Stimulated activated CD8-positive, alpha-beta memory T cell treated with anti-CD3 and anti-CD28 coated beads, Interleukin-15, amount 100 ng/mL, for 4 hours (primary cell): ENCODE results near the gene STAP2.
"Not testable (repeated sequence)": the region's sequence is repeated elsewhere in the genome, so short reads cannot be mapped to it uniquely, and the experiment has no call there.

Experiments
- DNase-seq, 2 donors: peaks; one replicate each; pipeline ENCODE4 v3.0.0-alpha.2; 2020; ENCODE audit warnings: low read depth in 2 of 2

The STAP2 gene

DNA sequence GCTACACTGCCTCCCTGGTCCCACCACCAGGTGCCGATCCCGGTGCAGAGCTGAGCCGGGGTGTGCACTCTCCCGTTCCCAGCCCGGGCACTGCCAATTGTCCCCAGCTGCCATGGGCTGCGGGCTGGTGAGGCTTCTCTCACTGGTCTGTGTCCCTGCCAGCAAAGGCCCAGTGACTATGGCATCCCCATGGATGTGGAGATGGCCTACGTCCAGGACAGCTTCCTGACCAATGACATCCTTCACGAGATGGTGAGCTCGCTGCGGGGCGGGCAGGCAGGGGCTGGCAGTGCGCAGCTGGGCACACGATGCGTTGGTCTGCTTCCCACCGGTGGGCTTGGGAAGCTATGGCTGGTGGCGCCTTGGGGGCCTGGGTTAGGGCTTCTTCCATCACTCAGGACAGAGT lies 19.3 kb upstream of the STAP2 start:
- DNase-seq, result no peak

DNA sequence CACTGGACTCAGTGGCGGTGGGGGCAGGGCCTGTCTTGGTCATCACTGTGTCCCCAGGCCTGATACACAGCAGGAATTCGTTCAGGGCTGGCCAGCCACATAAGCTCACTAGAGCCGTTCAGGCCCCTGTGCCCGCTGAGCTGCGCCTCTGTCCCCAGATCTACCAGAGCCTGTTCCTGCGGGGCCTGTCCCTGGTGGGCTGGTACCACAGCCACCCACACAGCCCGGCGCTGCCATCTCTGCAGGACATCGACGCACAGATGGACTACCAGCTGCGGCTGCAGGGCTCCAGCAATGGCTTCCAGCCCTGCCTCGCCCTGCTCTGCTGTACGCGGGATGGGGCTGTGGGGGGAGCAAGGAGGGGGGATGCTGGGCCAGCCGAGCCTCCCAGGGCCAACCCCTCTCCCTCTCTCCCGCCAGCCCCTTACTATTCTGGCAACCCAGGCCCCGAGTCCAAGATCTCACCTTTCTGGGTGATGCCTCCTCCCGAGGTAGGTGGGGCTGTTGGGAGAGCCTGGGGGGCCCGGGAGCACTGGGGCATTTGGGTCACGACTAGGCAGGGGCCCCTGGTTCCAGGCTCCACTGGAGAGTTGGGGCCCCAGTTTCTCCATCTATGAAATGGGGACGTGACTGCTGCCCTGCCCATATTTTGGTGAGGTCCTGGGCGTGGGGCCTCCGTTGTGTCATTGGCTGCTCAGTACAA lies 18.6 kb upstream of the STAP2 start:
- no peak for DNase-seq

DNA sequence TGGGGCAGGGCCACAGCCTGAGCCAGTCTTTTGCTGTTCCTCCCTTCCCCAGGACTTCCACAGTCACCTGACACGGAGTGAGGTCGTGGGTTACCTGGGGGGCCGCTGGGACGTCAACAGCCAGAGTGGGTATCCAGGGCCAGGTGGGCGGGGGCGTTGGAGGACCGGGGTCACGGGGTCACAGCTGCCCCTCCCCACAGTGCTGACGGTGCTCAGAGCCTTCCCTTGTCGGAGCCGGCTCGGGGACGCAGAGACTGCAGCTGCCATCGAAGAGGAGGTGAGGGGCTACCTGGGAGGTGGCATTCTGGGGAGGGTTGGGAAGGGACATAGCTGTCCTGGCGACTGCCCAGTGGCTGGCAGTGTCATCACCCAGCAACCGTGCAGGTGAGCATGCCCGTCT lies 16.3 kb upstream of the STAP2 start:
- DNase-seq, result no peak

DNA sequence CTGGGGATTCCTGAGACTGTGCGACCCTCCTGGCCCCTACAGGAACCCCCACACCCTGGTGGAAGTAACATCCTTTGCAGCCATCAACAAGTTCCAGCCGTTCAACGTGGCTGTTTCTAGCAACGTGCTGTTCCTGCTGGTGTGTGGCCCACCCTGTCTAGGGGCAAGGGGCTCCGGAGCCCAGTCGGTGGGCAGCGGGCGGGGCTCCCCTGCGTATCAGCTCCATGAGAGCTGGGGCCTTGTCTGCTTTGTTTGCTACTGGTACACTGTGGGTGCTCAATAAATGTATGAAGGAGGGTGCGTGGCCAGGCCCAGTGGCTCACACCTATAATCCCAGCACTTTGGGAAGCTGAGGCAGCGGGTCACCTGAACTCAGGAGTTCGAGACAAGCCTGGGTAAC lies 15.7 kb upstream of the STAP2 start:
- DNase-seq, result no peak

DNA sequence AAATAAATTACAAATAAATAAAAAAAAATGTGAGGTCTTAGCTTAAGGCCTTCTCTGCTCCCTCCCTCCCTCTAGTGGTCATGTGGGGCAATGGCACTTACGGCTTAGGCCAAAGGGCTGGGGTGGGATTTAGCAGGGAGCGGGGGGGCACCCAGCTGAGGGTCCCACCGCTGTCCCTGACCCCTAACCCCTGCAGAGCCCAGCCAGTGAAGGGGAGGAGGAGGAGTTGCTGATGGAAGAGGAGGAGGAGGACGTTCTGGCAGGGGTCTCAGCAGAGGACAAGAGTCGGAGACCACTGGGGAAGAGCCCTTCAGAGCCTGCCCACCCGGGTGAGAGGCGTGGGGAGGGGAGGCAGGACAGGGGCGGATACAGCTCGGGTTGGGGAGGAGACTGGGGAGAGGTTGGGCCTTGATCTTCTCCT lies 14.1 kb upstream of the STAP2 start:
- peak; percentile 23 to 43 for DNase-seq

DNA sequence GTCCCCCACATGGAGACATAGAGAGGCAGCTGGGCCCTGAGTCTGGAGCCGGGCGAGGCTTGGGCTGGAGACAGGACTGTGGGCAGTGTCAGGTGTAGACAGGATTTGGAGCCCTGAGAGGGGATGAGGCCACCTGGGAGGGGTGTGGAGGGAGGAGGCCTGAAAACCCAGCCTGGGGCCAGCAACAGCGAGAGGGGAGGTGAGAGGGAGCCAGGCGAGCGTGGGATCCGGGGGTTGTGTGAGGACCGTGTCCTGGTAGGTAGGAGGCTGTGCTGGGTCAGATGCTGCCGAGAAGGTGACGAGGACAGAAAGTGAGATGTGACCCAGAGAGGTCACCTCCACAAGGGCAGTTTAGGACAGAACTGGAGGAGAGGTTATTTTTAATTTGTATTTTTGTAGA lies 12.1 kb upstream of the STAP2 start:
- no peak for DNase-seq

DNA sequence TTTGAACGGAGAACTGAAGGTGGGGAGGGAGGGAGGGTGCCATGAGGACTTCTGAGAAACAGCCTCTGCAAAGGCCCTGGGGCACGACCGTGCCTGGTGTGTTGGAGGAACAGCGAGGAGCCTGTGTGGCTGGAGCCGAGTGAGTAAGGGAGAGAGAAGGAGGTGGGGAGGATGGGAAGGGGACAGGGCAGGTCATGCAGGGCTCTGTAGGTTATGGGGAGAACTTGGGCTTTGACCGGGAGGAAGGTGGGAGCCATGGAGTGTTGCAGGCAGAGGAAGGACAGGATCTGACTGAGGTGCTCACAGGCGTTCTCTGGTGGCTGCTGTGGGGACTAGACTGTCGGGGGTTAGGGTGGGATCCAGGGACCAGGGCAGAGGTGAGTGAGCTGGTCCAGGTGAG lies 11.5 kb upstream of the STAP2 start:
- no peak for DNase-seq

DNA sequence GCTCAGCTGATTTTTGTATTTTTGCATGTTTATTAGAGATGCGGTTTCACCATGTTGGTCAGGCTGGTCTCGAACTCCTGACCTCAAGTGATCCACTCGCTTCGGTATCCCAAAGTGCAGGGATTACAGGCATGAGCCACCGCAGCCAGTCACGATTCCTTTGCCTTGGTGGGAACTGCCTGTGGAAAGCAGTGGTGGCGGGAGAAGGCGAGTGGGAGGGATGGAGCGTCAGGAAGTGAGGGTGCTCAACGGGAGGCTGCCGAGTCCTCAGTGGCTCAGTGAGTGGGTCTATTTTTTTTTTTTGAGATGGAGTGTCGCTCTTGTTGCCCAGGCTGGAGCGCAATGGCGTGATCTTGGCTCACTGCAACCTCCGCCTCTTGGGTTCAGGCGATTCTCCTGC lies 10.6 kb upstream of the STAP2 start:
- not testable (repeated sequence) for DNase-seq

DNA sequence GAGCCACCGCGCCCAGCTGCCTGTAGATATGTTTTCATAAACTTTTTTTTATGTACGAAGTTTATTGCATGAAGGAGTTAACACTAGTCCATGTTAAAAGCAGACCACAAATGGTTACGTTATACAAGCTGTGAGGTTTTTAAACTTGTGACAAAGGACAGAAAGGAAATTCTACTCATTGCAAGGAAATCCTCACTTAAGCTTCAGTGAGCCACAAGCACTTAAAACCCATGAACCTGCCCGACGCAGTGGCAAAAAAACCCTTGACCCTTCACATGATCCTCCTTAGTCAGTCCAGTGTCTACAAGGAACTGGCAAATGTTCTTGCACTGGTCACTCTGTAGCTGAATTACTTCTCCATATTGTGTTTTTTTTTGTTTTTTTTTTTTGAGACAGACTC lies 8.9 kb upstream of the STAP2 start:
- no peak for DNase-seq

DNA sequence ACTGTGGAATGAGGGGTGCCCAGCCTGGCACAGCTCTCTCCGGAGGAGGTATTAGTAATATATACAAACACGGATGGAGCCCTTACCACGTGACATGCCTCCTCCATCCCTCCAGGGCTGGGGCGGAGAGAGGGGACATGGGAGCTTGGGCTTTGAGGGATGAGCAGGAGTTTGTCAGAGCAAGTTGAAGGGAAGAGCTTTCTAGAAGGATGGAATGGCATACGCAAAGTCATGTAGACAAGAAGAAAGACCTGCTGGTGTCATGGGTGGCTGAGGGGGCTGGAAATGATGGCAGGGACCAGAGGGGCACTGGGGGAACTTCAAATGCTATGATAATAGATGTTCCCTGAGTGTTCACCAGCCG lies 7.4 kb upstream of the STAP2 start:
- DNase-seq, result no peak

DNA sequence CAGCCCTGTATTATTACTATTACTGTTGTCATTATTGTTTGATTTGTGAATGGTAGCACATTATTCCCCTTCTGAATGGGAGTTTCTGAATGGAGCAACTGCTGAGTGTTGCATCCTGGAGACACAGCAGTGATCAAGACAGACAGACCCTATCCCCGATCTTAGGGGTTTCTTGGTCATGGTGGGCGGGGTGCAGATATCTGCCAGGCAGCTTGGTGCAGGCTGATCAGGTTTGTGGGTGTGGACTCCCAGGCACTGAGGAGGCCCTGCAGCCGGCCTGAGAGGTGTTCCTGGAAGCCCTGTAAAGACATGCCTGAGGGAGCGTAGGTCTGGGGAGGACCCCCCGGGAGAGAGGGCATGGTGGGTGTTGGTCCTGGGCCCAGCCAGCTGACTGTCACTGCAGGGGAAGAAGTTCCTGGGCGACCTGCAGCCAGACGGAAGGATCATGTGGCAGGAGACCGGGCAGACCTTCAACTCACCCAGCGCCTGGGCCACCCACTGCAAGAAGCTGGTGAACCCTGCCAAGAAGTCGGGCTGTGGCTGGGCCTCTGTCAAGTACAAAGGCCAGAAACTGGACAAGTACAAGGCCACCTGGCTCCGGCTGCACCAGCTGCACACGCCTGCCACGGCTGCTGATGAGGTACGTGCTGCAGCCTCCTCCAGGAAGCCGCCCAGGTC lies 6.9 kb upstream of the STAP2 start:
- DNase-seq, result no peak

DNA sequence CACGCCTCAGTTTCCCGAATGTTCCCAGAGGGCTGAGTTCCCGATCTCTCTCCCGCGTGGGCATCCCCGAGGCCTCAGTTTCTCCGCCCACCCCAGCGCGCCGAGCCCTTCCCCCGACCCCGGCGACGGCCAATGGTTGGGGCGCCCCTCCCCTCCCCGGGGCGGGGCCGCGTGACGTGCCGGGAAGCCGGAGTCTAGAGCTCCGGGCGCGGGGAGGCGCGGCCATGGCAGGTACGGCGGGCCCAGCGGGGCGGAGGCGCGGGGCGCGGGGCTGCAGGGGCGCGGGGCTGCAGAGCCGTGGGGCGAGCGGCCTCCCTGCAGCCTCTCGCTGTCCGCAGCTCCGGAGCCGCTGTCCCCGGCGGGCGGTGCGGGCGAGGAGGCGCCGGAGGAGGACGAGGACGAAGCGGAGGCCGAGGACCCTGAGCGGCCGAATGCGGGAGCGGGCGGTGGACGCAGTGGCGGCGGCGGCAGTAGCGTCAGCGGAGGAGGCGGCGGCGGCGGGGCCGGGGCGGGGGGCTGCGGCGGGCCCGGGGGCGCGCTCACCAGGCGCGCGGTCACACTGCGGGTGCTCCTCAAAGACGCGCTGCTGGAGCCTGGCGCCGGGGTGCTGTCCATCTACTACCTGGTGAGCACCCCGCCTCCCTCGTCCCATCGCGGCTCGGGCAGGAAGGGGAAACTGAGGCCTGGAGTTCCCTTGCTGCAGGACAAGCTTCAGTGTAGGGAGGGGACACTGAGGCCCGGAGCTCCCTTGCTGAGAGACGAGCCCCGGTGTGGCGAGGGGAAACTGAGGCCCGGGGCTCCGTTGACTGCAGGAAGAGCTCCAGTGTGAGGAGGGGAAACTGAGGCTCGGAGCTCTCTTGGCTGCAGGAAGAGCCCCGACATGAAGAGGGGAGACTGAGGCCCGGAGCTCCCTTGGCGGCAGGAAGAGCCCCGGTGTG lies 5.0 kb upstream of the STAP2 start, which contains the start of gene MPND:
TSS of gene MPND (plus strand) at position 193 of the 938 bp plus-strand sequence. CDS start at position 225, 32 bp downstream.
- peak; percentile 84 to 85 for DNase-seq

DNA sequence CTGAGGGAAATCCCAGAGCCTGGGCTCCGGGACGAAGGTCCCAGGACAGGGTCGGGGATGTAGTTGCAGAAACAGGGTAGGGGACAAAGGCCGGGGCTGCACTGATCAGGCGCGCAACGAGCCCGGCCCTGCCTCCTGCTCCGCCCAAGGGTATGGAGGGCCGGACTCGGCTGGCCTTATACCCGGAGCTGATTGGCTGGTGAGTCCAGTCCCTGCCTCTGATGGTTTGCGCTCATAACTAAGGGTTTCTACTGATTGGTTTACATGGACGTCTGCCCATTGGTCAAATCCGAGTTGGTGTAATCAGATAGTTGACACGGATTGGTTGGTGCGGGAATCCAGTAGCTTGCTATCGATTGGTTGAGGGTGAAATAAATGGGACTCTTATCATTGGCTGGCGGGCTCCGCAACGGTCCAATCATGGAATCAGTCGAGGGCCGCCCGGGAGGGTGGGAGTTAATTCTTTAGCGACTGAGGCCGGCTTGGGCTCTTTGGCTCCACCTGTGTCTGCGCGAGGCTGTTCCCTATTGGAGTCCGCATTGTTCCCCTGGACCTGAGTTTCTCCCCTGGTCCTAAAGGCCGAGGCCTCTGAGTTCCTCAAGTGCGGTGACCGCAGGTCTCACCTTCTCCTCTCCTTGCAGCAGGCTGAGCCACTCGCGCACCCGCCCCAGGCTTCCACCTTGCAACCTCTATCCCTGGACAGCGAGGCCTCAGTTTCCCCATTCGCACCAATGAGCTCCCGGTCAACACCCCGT lies 4.2 kb upstream of the STAP2 start:
- DNase-seq, result peak; percentile 71 to 86

DNA sequence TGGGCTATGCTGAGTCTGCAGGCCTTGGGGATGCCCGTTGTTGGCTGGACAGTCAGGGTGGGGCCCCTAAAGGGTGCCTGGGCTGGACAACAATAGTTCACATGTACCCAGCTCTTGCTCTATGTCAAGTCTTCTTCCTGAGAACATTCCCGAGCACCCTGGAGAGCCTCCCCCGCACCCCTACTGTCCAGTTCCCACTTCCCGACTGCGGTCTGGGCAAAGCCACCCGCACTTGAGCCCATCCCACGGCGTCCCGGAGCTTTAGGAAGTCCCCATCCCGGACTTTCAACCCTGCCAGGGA lies 3.6 kb upstream of the STAP2 start:
- DNase-seq, result no peak

DNA sequence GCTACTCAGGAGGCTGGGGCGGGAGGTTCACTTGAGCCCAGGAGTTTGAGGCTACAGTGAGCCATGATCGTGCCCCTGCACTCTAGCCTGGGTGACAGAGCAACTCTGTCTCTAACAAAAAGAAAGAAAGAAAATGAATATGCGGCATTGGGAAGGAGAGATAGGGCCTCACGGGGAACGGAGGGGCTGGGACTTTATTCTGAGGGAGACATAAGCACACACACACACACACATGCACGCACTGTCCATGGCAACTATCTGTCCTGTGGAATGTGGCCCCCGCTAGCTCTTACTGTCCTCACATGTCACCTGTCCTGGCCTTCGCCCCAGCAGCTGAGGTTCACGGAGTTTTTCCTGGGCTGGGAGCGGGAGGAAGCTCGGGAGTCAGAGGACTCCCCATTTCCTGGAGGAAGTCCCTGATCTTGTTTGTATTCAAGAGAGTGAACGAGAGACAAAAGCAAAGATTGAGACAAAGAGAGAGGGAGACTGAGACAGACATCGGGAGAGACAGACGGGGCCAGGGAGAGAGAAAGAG lies 654 bp downstream of the STAP2 start:
- no peak for DNase-seq

DNA sequence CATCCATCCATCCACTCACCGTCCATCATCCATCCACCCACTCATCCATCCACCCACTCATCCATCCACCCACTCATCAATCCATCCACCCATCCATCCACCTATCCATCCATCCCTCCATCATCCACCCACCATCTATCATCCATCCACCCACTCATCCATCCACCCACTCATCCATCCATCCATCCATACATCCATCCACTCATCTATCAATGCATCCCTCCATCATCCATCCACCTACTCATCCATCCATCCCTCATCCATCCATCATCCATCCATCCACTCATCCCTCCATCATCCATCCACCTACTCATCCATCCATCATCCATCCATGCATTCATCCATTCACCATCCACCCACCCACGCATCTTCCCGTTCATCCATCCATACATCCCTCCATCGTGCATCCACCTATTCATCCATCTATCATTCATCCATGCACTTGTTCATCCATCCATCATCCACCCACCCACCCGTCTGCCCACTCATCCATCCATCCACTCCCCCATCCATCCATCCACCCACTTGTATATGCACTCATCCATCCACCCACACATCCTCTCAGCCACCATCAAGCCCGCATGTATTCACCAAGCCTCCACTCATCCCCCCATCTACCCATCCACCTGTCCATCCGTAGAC lies 3.6 kb downstream of the STAP2 start:
- no peak for DNase-seq

DNA sequence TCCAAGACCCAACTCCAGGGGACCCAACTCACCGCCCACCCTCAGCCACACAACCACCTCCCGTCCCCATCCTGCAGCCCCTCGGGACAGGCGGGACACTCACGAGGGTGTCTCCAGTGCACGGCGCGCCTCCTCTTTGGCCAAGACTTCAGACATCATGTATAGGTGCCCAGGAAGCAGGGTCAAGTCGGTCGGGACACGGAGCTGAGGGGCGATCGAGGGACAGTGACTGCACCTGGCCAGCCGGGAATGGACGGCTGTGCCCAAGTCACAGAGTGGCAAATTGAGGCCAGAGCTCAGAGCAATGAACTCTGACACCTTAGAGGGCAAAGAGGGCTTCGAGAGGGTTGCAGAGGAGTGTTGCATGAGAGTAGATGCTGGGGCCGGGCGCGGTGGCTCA lies 8.8 kb downstream of the STAP2 start:
- no peak for DNase-seq

DNA sequence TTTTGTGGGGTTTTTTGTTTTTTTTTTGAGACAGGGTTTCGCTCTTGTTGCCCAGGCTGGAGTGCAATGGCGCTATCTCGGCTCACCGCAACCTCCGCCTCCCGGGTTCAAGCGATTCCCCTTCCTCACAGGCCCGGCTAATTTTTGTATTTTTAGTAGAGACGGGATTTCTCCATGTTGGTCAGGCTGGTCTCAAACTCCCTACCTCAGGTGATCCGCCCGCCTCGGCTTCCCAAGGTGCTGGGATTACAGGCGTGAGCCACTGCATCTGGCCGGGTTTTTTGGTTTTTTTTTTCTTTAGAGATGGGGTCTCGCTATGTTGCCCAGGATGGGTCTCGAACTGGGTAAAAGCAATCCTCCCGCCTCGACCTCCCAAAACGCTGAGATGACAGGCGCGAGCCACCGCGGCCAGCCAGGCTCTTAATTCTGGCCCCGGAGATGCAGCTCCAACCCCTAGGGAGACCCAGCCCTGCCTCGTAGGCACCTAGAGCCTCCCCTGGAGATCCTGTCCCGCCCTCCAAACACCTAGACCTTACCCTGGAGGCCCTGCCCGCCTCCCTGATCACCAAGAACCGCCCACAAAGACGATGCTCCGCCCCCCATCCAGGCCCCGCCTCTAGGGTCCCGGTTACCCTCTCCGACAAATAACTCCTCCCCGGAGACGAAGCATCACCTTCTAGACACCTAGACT lies 9.5 kb downstream of the STAP2 start:
- DNase-seq, result peak in 1 of 2 donors; percentile 41

DNA sequence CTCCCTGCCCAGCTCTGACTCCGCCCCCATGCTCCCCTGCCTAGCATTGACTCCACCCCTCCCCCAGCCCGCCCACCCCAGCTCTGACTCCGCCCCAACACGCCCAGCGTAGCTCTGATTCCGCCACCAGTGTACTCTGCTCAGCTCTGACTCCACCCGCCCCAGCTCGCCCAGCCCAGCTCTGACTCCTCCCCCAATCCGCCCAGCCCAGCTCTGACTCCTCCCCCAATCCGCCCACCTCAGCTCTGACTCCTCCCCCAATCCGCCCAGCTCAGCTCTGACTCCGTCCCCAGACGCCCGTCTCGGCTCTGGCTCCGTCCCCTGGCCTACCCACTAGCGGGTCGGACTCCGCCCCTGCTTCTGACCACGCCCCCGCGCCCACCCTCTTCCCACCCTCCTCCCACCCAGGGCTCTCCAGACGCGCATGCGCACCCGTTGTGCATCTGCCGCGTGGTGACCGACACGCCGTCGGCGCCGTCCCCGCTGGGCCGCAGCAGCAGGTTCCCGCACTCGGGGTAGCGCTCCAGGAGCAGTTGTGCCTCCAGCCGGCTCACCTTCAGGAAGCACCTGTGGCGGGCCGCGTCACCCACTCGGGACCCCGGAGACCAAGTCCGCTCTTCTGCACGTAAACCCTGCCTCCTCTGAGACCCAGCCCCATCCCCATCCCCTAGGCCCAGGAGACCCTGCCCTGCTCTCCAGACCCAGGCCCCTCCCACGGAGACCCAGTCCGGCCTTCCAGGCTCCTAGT lies 10.2 kb downstream of the STAP2 start:
- peak; percentile 94 to 97 for DNase-seq

DNA sequence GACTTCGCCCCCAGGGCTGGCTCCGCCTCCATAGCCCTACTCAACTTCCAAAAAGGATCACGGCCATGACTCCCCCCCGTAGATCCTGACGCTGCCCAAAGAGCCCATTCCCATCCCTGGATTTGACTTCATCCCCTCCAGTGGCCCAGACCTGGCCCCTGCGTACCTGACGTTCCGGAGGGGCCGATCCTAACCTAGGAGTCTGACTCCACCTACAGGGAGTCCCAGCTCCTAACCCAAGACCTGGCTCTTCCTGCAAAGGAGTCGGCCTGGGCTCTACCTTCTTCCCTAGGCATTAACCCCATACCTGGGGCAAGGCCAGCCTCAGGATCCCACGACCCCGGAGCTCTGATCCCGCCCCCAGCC lies 10.8 kb downstream of the STAP2 start:
- DNase-seq, result no peak
